HG02943 (cell line): ENCODE results near the gene LRRC10.

Experiments
- ATAC-seq: cut with Tn5 transposase; IDR thresholded peaks from one replicate; pipeline ENCODE4 v1.9.1; 2021; ENCODE audit warnings: mild to moderate bottlenecking, low read depth, moderate library complexity; ENCODE audit not compliant: unreplicated experiment

LRRC10 gene

GRCh38 chr12:69570545-69571399 is 39.9 kb downstream of the LRRC10 start:
- ATAC-seq = peak; percentile 86

GRCh38 chr12:69570000-69570516 is 40.6 kb downstream of the LRRC10 start:
- no peak for ATAC-seq

GRCh38 chr12:69569236-69569635 is 41.5 kb downstream of the LRRC10 start:
- no peak for ATAC-seq

GRCh38 chr12:69566603-69567002 is 44.1 kb downstream of the LRRC10 start:
- no peak for ATAC-seq

GRCh38 chr12:69563166-69563762 is 47.4 kb downstream of the LRRC10 start:
- no peak for ATAC-seq
